ENCODE measurements around the gene TRAIP. TPM values are rescaled to one million over a fixed set of nuclear protein-coding genes. Genes with fewer than 3 reads are reported as not detected.

Gene TRAIP
- total RNA-seq, 1 experiment from 2014 or later, result 17.8 TPM

GRCh38 chr3:49804141-49805041 is 52.0 kb downstream of the TRAIP start:
- ChIA-PET POLR2A (ENCODE audit: low non-redundant PET) (no interaction called here), CTCF (interaction anchor here (1.9 kb wide), 1 partner anchor 35 kb away, joined by 8 read pairs; no protein-coding TSS in a partner anchor)
- no peak for DNase-seq (ENCODE audit: low spot score)
- H3K27ac ChIP-seq (ENCODE audit: low read depth, low read length, poor library complexity, severe bottlenecking), result peak overlapping the region; percentile 98
- BruUV-seq (replicated peaks), result no TSS peak
- H3K9me3 ChIP-seq (ENCODE audit: low read depth, low read length, poor library complexity, severe bottlenecking), result no peaks in the 10 kb centered on the region
- H3K27me3 ChIP-seq (replicated peaks; ENCODE audit: insufficient read depth, low read depth, low read length, poor library complexity), result no peaks in the 10 kb centered on the region
- peaks cover 2% of the 10 kb centered on the region for H3K36me3 ChIP-seq (ENCODE audit: insufficient read depth, low read length, poor library complexity, severe bottlenecking)
- no peak for TF ChIP-seq EZH2 (IDR thresholded peaks at IDR 0.05; ENCODE audit: borderline replicate concordance, low read depth, low read length, poor library complexity, severe bottlenecking)
- TF ChIP-seq, protein P1, sequence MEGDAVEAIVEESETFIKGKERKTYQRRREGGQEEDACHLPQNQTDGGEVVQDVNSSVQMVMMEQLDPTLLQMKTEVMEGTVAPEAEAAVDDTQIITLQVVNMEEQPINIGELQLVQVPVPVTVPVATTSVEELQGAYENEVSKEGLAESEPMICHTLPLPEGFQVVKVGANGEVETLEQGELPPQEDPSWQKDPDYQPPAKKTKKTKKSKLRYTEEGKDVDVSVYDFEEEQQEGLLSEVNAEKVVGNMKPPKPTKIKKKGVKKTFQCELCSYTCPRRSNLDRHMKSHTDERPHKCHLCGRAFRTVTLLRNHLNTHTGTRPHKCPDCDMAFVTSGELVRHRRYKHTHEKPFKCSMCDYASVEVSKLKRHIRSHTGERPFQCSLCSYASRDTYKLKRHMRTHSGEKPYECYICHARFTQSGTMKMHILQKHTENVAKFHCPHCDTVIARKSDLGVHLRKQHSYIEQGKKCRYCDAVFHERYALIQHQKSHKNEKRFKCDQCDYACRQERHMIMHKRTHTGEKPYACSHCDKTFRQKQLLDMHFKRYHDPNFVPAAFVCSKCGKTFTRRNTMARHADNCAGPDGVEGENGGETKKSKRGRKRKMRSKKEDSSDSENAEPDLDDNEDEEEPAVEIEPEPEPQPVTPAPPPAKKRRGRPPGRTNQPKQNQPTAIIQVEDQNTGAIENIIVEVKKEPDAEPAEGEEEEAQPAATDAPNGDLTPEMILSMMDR (conservative IDR thresholded peaks at IDR 0.05; ENCODE audit: low read depth, low read length), result no peak
- H3K4me1 ChIP-seq (ENCODE audit: insufficient read depth, low read length, poor library complexity, severe bottlenecking), result peaks cover 37% of the 10 kb centered on the region
- H3K4me3 ChIP-seq (ENCODE audit: low read depth, low read length, poor library complexity, severe bottlenecking), result peak overlapping the region; percentile 64
- intact Hi-C loops (cut with micrococcal nuclease; ENCODE audit: unreplicated experiment), result no loop called here

- peaks cover 2% of the 10 kb centered on the region for H3K36me3 ChIP-seq (ENCODE audit: insufficient read depth, low read length, poor library complexity, severe bottlenecking)
- BruUV-seq (replicated peaks), result no TSS peak
These were observed 52.8 kb downstream of the TRAIP start for GRCh38 chr3:49803465-49804140.

More at GRCh38 chr3:49803465-49804140, 52.8 kb downstream of the TRAIP start:
- CTCF ChIA-PET, result interaction anchor here (0.9 to 3.3 kb wide), 4 partner anchors 34 to 422 kb away, joined by 3 to 39 read pairs (median 4); no protein-coding TSS in a partner anchor
- H3K27me3 ChIP-seq (replicated peaks; ENCODE audit: insufficient read depth, low read depth, low read length, poor library complexity), result no peaks in the 10 kb centered on the region
- intact Hi-C loops (cut with micrococcal nuclease; ENCODE audit: unreplicated experiment), result no loop called here
- POLR2A ChIA-PET (ENCODE audit: low non-redundant PET), result interaction anchor here (0.6 kb wide), 1 partner anchor 35 kb away, joined by 19 read pairs; no protein-coding TSS in a partner anchor
- TF ChIP-seq, protein P1 (conservative IDR thresholded peaks at IDR 0.05; ENCODE audit: low read depth, low read length), result no peak
- TF ChIP-seq EZH2 (IDR thresholded peaks at IDR 0.05; ENCODE audit: borderline replicate concordance, low read depth, low read length, poor library complexity, severe bottlenecking), result no peak
- no peaks in the 10 kb centered on the region for H3K9me3 ChIP-seq (ENCODE audit: low read depth, low read length, poor library complexity, severe bottlenecking)
- H3K27ac ChIP-seq (ENCODE audit: low read depth, low read length, poor library complexity, severe bottlenecking), result peak overlapping the region; percentile 98
- DNase-seq (ENCODE audit: low spot score), result peak; percentile 57
- peaks cover 37% of the 10 kb centered on the region for H3K4me1 ChIP-seq (ENCODE audit: insufficient read depth, low read length, poor library complexity, severe bottlenecking)
- peak overlapping the region; percentile 64 for H3K4me3 ChIP-seq (ENCODE audit: low read depth, low read length, poor library complexity, severe bottlenecking)

Data from A673 (cell line).